Measurements from ENCODE around the gene FGF5.
"Not testable (repeated sequence)": the region's sequence is repeated elsewhere in the genome, so short reads cannot be mapped to it uniquely, and the experiment has no call there.

FGF5 gene

DNA sequence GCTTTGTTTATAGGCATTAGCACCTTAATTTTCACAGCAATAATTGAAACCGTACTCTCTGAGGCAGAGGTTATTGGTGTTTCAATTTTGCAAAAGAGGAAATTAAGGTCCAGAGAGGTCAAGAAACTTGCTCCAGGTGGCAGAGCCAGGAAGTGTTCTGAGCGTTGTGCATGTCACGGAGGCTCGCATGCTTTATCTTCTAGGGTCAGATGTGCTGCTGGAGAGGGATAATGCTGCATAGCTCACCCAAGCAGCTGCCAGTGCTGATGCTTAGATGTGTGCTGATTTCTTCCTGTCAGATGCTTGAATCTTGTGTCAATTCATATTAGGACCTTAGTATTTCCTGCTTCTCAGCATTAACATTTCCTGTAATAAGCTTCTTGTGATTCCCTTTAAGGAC lies 13.0 kb upstream of the FGF5 start:
- in situ Hi-C loops (cut with MboI; ENCODE audit: low sequenced_read_pairs): no loop called here

DNA sequence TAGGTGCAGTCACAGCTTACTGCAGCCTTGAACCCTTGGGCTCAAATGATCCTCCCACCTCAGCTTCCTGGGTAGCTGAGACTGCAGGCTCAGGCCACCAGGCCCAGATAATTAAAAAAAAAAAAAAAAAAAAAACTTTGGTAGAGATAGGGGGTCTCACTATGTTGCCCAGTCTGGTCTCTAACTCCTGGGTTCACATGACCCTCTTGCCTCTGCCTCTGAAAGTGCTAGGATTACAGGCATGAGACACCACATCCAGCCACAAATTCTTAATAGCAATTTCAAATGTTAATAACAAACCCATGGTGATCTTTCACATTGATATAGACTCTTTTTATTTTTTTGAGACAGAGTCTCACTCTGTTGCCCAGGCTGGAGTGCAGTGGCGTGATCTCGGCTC lies 12.3 kb upstream of the FGF5 start:
- in situ Hi-C loops (cut with MboI; ENCODE audit: low sequenced_read_pairs): no loop called here

DNA sequence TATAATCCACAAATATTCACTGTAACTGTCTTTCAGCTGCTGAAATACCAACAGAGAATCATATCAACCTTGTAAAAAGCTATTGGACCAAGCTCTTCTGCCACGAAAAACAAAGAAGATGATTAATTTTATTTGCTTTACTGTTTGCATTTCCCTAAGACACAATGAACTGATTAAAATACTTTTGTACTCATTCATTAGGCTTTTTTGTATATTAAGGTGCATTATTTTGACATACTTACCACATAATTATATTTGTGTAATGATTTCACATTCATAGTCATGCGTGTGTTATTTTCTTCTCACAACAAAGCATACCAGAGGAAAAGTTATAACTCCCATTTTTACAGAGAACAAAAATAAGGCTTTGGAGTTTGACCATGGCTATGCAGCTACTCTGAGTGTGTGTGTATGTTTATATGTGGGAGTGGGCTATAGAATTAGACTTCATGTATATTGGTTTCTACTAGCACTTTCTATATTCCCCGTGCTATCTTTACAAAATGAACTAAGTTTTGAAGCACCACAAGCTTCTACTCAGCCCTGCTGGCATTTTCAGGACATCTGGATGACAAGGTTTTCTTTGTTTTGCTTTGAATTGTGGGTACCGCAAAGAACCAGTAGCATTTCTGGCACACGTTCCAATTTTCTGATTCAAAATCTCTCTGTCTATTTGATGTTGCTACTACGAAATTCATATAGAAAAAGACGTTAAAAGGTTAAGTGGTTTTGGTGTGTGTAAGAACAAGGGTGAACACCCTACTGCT lies 11.0 kb upstream of the FGF5 start:
- in situ Hi-C loops (cut with MboI; ENCODE audit: low sequenced_read_pairs): no loop called here

- in situ Hi-C loops (cut with MboI; ENCODE audit: low sequenced_read_pairs): no loop called here
Observed at GRCh38 chr4:80257851-80258250, 8.6 kb upstream of the FGF5 start.

- in situ Hi-C loops (cut with MboI; ENCODE audit: low sequenced_read_pairs): no loop called here
Observed at GRCh38 chr4:80259012-80259411, 7.5 kb upstream of the FGF5 start.

- in situ Hi-C loops (cut with MboI; ENCODE audit: low sequenced_read_pairs): no loop called here
Observed at GRCh38 chr4:80259817-80260216, 6.6 kb upstream of the FGF5 start.

DNA sequence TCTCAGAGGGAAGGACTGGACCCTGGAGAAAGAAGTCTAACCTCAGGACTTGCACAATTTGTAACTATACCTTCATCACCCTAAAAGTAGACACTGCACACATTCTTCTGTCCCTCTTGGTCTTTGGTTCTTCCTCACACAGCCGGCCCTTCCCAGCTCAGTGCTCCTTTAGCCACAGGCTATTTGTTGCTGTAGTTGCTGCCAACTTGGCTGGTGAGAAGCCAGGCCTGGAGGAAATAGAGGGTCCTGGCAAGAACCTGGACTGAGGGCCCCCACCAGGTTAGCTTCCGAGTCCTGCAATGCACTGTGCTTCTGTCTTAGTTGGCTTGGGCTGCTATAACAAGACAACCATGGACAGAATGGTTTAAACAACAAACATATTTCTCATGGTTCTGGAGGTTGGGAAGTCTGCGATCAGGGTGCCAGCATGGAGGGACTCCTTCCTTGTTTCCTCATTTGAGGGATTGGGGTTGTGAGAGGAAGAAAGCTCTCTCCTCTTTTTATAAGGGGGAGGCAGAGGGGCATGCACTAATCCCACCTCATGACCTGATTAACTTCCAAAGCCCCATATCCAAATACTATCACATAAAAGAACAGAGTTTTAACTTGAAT lies 4.4 kb upstream of the FGF5 start:
- in situ Hi-C loops (cut with MboI; ENCODE audit: low sequenced_read_pairs): no loop called here

DNA sequence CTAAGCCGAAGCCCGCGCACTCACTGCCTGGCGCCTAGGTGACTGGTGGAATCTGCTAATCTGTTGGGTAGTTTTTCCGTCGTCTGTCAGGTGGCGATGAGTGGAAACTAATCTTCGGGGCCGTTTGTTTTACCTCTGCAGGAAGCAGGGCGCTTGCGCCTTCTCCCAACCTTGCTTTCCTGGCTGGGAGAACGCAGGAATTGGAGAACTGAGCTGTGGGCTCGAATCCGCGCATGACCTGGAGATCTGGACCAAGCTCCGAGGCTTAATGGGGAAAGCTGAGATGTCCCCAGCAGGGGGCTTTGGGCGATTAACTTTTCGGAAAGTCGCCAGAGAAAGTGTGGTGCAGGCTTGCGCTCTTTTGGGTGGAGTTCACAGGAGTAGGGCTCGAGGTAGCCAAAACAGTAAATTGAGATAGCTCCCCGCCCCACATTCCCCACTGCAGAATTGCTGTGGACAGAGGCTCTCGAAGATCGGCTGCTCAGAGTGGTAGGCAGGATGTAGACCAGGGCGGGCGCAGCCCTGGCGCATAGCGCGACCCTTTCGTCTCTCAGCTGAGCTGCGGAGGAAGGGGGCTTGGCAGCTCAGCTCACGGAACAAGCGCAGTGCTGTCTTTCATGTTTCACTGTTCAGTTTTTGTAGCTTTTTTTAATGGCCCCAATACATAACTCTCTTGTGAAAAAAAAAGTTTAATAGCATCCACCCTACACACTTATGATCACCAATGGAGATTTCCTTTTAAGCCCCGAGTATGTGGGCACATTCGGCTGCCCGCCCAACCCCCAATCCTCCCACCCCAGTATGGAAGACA lies 2.7 kb upstream of the FGF5 start:
- in situ Hi-C loops (cut with MboI; ENCODE audit: low sequenced_read_pairs): no loop called here

DNA sequence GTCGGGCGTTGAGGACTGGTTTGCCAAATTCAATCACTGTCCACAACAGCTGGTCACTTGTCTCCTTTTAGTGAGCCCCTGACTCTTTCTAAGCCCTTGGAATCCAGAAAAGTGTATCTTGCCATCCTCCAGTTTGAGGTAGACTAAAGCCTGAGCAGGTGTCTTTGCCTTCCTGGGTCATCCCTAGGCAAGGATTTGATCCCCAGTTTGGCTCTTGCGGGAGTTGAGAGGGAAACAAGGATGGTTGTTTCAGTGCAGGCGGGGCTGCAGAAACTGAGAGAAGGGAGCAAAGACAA lies 2.2 kb upstream of the FGF5 start:
- in situ Hi-C loops (cut with MboI; ENCODE audit: low sequenced_read_pairs): no loop called here

- in situ Hi-C loops (cut with MboI; ENCODE audit: low sequenced_read_pairs): no loop called here
Observed at GRCh38 chr4:80264825-80265224, 1.6 kb upstream of the FGF5 start.

DNA sequence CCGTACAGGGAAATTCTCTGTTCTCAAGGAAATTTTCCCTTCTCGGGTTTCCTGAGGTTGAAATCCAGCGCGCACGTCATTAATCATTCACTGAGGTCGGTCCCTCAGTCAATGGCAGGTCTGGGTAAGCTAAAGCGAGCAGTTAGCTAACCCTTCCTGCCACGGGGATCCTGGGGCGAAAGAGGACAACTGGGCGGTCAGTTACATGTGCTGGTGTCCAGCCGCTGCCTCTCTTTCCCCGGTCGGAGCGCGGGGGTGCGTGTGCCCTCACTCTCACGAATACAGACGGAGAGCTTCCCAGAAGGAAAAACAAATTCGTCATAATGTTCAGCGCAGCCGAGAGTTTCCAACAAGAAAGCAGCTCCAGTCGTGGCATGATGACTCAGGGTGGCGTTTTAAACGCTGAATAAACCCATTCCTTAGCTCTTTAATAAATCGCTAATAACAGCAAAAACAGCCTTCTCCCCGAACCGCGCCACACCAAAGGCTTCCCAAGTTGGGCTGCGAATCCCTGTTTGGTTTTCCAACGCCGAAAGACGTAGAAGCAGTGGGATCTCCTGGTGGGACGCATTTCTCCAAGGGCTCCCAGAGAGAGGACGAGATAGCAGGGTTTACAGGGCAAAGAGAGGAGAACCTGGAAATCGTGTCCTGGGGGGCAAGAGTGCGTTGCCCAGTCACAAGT lies 752 bp upstream of the FGF5 start:
- in situ Hi-C loops (cut with MboI; ENCODE audit: low sequenced_read_pairs): no loop called here

DNA sequence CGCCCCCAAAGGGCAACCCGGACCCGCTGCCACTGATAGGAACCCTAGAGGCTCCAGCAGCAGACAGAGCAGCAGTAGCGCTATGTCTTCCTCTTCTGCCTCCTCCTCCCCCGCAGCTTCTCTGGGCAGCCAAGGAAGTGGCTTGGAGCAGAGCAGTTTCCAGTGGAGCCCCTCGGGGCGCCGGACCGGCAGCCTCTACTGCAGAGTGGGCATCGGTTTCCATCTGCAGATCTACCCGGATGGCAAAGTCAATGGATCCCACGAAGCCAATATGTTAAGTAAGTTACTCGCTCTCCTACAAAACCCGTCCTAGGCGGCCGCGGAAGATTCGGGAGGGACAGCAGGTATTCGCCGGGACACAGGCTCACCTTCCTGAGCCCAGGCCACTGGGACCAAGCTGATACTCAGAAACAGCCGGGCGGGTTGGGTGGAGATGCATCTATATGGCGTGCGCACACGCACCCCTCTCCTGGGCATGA lies 477 bp downstream of the FGF5 start:
- in situ Hi-C loops (cut with MboI; ENCODE audit: low sequenced_read_pairs): no loop called here

DNA sequence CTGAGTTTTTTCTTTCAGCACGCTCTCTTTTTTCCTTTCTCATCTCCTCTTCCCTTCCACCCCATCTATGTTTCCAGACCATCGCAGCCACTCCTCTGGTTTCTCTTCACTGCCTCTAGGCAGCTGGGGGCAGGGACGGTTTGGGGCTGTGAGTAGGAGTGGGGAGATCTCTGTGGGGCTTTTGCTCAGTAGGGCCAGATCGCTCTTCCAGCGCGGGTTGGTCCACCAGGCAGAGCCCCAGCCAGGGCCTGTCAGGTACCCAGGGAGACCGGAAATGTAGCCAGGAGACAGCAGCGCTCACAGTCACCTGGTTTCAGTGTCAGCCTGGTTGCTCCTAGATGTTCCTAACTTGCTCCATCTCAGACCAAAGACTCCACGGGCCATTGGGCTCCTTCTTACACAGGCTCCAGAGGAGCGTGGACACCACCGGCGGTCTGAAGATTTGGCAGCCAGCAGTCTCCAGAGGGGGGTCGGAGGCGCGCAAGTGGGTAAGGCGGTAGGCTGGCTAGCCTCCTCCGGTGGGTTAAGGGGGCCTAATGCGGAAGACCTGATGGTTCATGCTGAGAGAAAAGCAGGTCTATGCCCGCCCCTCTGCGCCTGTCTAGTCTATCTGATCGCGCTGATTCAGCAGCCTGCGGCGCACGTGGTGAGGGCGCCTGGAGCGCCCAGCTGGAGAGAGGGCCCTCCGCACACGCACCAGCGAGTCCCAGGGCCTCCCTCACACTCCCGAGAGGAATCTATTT lies 1.8 kb downstream of the FGF5 start:
- in situ Hi-C loops (cut with MboI; ENCODE audit: low sequenced_read_pairs): no loop called here

- in situ Hi-C loops (cut with MboI; ENCODE audit: low sequenced_read_pairs): no loop called here
Observed at GRCh38 chr4:80268936-80269335, 2.5 kb downstream of the FGF5 start.

DNA sequence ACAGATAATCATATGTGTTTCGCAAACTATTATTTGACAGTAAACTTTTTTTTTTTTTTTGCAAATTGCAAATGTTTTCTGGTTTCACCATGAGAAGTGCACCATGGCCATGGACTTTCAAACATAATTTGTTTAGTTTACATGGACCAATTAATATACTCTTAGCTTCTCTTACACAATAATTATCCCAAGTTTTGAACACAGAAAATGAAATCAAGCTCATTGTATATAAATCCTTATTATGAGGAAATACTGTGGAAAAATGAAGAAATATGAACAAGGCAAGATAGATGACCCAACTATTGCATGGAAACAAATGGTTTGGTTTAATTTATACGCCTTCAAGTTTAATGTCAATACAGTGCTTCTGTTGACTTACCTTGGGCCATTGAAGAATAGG lies 3.9 kb downstream of the FGF5 start:
- in situ Hi-C loops (cut with MboI; ENCODE audit: low sequenced_read_pairs): no loop called here

DNA sequence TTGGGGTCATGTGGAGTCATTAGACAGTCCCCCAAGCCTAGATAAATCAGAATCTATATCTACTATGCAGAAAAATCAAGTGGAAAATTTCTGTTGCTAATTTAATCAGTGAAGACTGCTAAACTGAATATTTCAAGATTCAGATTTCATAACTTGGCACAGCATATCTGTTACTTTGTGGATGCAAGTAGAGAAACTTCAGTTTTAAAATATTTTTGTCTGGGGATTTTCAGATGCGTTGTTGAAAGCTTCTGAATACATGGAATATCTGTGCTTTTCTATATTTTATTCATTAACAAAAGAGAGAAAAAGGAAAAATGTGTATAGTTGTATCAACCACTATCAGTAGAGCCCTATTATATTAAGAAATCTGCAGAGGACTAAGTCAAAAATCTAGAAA lies 4.4 kb downstream of the FGF5 start:
- in situ Hi-C loops (cut with MboI; ENCODE audit: low sequenced_read_pairs): no loop called here

DNA sequence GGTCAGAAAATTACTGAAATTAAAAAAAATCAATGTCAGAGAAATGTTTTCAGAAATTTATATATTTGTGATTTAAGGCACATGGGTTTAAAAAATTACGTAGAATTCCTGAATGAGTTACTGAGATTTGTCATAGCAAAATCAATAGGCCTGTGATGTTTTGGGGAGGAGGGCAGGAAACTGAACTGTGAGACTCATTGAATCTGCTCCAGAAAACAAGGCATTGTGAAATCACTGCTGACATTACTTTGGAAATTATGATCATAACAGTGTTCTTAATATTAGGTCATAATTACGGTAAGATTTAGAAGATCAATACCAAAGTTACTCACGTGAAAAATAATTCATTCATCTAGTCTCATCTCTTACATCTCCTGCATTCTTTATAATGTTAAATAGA lies 5.3 kb downstream of the FGF5 start:
- in situ Hi-C loops (cut with MboI; ENCODE audit: low sequenced_read_pairs): no loop called here

GRCh38 chr4:80276931-80277330 lies 10.5 kb downstream of the FGF5 start:
- in situ Hi-C loops (cut with MboI; ENCODE audit: low sequenced_read_pairs): no loop called here

GRCh38 chr4:80279751-80280150 lies 13.3 kb downstream of the FGF5 start:
- in situ Hi-C loops (cut with MboI; ENCODE audit: low sequenced_read_pairs): no loop called here

- in situ Hi-C loops (cut with MboI; ENCODE audit: low sequenced_read_pairs): no loop called here
Observed at GRCh38 chr4:80286451-80286850, 20.0 kb downstream of the FGF5 start.

- in situ Hi-C loops (cut with MboI; ENCODE audit: low sequenced_read_pairs): not testable (repeated sequence)
Observed at GRCh38 chr4:80290665-80291064, 24.2 kb downstream of the FGF5 start.
